Measurements from ENCODE around the gene PLXNA3.

- TF ChIP-seq CTCF (conservative IDR thresholded peaks at IDR 0.05 in 1 of 2, IDR thresholded peaks at IDR 0.05 in 1 of 2; ENCODE audit: extremely low read depth in 1 of 2, insufficient read depth in 1 of 2, low read depth in 1 of 2, low read length in 2 of 2) (no peak), EZH2 (IDR thresholded peaks at IDR 0.05; ENCODE audit: borderline replicate concordance, low read length) (no peak)
Observed at GRCh38 chrX:154494715-154495114, 36.6 kb downstream of the PLXNA3 start.

Measured in mammary epithelial cell (primary cell).